ENCODE results near the gene SSTR3.

- TF ChIP-seq, protein P1, sequence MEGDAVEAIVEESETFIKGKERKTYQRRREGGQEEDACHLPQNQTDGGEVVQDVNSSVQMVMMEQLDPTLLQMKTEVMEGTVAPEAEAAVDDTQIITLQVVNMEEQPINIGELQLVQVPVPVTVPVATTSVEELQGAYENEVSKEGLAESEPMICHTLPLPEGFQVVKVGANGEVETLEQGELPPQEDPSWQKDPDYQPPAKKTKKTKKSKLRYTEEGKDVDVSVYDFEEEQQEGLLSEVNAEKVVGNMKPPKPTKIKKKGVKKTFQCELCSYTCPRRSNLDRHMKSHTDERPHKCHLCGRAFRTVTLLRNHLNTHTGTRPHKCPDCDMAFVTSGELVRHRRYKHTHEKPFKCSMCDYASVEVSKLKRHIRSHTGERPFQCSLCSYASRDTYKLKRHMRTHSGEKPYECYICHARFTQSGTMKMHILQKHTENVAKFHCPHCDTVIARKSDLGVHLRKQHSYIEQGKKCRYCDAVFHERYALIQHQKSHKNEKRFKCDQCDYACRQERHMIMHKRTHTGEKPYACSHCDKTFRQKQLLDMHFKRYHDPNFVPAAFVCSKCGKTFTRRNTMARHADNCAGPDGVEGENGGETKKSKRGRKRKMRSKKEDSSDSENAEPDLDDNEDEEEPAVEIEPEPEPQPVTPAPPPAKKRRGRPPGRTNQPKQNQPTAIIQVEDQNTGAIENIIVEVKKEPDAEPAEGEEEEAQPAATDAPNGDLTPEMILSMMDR (conservative IDR thresholded peaks at IDR 0.05; ENCODE audit: low read depth, low read length): no peak
- no peak for TF ChIP-seq EZH2 (IDR thresholded peaks at IDR 0.05; ENCODE audit: borderline replicate concordance, low read depth, low read length, poor library complexity, severe bottlenecking)
Observed at GRCh38 chr22:37176464-37177061, 35.7 kb downstream of the SSTR3 start.
